C4-2B (cell line): ENCODE data around the gene IL36B.
"Not testable (repeated sequence)": the region's sequence is repeated elsewhere in the genome, so short reads cannot be mapped to it uniquely, and the experiment has no call there.

Source experiments
- ZFX ChIP-seq: fragments of 450-650 bp; IDR thresholded peaks from 2 replicates; pipeline ENCODE4 v1.6.1; 2017
- TF ChIP-seq, protein P1 (sequence below): fragments of 450-650 bp; conservative IDR thresholded peaks from 2 replicates; pipeline ENCODE4 v1.5.1; 2017; ENCODE audit warnings: mild to moderate bottlenecking

DNA sequence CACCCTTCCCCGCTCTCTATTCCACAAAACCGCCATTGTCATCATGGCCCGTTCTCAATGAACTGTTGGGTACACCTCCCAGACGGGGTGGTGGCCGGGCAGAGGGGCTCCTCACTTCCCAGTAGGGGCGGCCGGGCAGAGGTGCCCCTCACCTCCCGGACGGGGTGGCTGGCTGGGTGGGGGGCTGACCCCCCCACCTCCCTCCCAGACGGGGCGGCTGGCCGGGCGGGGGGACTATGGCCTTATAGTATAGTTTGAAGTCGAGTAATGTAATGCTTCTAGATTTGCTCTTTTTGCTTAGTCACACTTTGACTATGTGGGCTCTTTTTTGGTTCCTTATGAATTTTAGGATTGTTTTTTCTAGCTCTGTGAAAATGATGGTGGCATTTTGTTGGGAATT, 43.6 kb upstream of the IL36B start:
- TF ChIP-seq, protein P1, sequence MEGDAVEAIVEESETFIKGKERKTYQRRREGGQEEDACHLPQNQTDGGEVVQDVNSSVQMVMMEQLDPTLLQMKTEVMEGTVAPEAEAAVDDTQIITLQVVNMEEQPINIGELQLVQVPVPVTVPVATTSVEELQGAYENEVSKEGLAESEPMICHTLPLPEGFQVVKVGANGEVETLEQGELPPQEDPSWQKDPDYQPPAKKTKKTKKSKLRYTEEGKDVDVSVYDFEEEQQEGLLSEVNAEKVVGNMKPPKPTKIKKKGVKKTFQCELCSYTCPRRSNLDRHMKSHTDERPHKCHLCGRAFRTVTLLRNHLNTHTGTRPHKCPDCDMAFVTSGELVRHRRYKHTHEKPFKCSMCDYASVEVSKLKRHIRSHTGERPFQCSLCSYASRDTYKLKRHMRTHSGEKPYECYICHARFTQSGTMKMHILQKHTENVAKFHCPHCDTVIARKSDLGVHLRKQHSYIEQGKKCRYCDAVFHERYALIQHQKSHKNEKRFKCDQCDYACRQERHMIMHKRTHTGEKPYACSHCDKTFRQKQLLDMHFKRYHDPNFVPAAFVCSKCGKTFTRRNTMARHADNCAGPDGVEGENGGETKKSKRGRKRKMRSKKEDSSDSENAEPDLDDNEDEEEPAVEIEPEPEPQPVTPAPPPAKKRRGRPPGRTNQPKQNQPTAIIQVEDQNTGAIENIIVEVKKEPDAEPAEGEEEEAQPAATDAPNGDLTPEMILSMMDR, result not testable (repeated sequence)
- TF ChIP-seq ZFX, result not testable (repeated sequence)
